GM19455 (cell line): ENCODE data around the gene TBC1D22A.

ENCODE experiments used
- ATAC-seq: cut with Tn5 transposase; IDR thresholded peaks from one replicate; pipeline ENCODE4 v1.9.1; 2021; ENCODE audit not compliant: unreplicated experiment

The TBC1D22A gene

GRCh38 chr22:47089374-47089773 lies 326.9 kb downstream of the TBC1D22A start:
- no peak for ATAC-seq

GRCh38 chr22:47089796-47090460 lies 327.5 kb downstream of the TBC1D22A start:
- ATAC-seq: no peak

- no peak for ATAC-seq
Measured at GRCh38 chr22:47090591-47091245, 328.3 kb downstream of the TBC1D22A start.

- ATAC-seq: no peak
Measured at GRCh38 chr22:47091246-47091651, 328.8 kb downstream of the TBC1D22A start.

- no peak for ATAC-seq
Measured at GRCh38 chr22:47091921-47092700, 329.7 kb downstream of the TBC1D22A start.

- ATAC-seq: no peak
Measured at GRCh38 chr22:47092896-47093311, 330.5 kb downstream of the TBC1D22A start.

- no peak for ATAC-seq
Measured at GRCh38 chr22:47093720-47094119, 331.3 kb downstream of the TBC1D22A start.

GRCh38 chr22:47094861-47095330 lies 332.4 kb downstream of the TBC1D22A start:
- no peak for ATAC-seq

GRCh38 chr22:47095395-47096122 lies 333.1 kb downstream of the TBC1D22A start:
- ATAC-seq: no peak

- ATAC-seq: no peak
Measured at GRCh38 chr22:47098121-47098520, 335.7 kb downstream of the TBC1D22A start.

GRCh38 chr22:47098554-47098953 lies 336.1 kb downstream of the TBC1D22A start:
- no peak for ATAC-seq

GRCh38 chr22:47100019-47100418 lies 337.6 kb downstream of the TBC1D22A start:
- ATAC-seq: no peak

- no peak for ATAC-seq
Measured at GRCh38 chr22:47100646-47101200, 338.3 kb downstream of the TBC1D22A start.

GRCh38 chr22:47101321-47101885 lies 339.0 kb downstream of the TBC1D22A start:
- no peak for ATAC-seq

GRCh38 chr22:47102081-47102480 lies 339.6 kb downstream of the TBC1D22A start:
- no peak for ATAC-seq

GRCh38 chr22:47102648-47103047 lies 340.2 kb downstream of the TBC1D22A start:
- no peak for ATAC-seq

- no peak for ATAC-seq
Measured at GRCh38 chr22:47105085-47105484, 342.6 kb downstream of the TBC1D22A start.

- ATAC-seq: no peak
Measured at GRCh38 chr22:47106806-47107205, 344.4 kb downstream of the TBC1D22A start.

- no peak for ATAC-seq
Measured at GRCh38 chr22:47107431-47107830, 345.0 kb downstream of the TBC1D22A start.

- no peak for ATAC-seq
Measured at GRCh38 chr22:47110817-47111443, 348.5 kb downstream of the TBC1D22A start.
